ENCODE results near the gene METTL25. TPM values are rescaled to one million over a fixed set of nuclear protein-coding genes. Genes with fewer than 3 reads are reported as not detected.

Gene METTL25
- total and polyA plus RNA-seq, 10 of the 15 experiments (the other 5 are each of a cell fraction or from before 2014, with no cell fraction given), result 5.6 to 11.3 (median 8.0) TPM

- TF ChIP-seq ZBTB11 (CRISPR knock-in tag; IDR thresholded peaks at IDR 0.05) (no peak), TCF7 (IDR thresholded peaks at IDR 0.05; ENCODE audit: borderline replicate concordance) (no peak), SMAD5 (IDR thresholded peaks at IDR 0.05; ENCODE audit: low read depth) (no peak)
Observed at GRCh38 chr12:82437744-82438143, 79.4 kb downstream of the METTL25 start (continued).

- H3K9ac ChIP-seq (ENCODE audit: control insufficient read depth, insufficient read depth, low read length), result no peak overlapping the region
- in situ Hi-C loops (cut with MboI) (no loop called here), intact Hi-C loops (cut with micrococcal nuclease; ENCODE audit: unreplicated experiment) (no loop called here)
- 41% methylated on average over 4 of the region's 4 CpGs for WGBS (ENCODE audit: insufficient coverage, insufficient replicate concordance, low lambda C conversion rate, missing lambda C conversion rate)
- no peaks in the 10 kb centered on the region for H4K20me1 ChIP-seq (ENCODE audit: control insufficient read depth, insufficient read depth)
- 0 out of 2 replicates have a peak overlapping the region, but pooled peaks have one; percentile 7 for H2AFZ ChIP-seq (ENCODE audit: control insufficient read depth, low read depth, low read length)
- H3K9me3 ChIP-seq (replicated peaks; ENCODE audit: control insufficient read depth, insufficient read depth, low read length), result no peaks in the 10 kb centered on the region; the same call in 1 of the 3 replicates
- H3K4me3 ChIP-seq, result no peak overlapping the region
- no peaks in the 10 kb centered on the region for H3K4me1 ChIP-seq (ENCODE audit: control insufficient read depth, insufficient read depth, low read length)
- ATAC-seq (peak; percentile 72), FAIRE-seq (peak; percentile 13), DNase-seq (ENCODE audit: low read depth, low spot score) (no peak)
- SMC1A ChIA-PET (ENCODE audit: uncharacterized antibody, unreplicated experiment), result interaction anchor here (0.6 to 1.7 kb wide), 4 partner anchors 13 to 213 kb away, joined by 3 to 5 read pairs (median 4); no protein-coding TSS in a partner anchor
- no peaks in the 10 kb centered on the region for H3K27me3 ChIP-seq (replicated peaks in 1 of 2; ENCODE audit: control insufficient read depth in 2 of 2, insufficient read depth in 2 of 2, low read length in 1 of 2)
- POLR2A ChIA-PET, result interaction anchor here (1.5 kb wide), 1 partner anchor 10 kb away, joined by 3 read pairs; no protein-coding TSS in a partner anchor
- no TSS peak for BruUV-seq (replicated peaks)
- CTCF ChIA-PET, result interaction anchor here (0.7 to 2.1 kb wide), 3 partner anchors 80 to 674 kb away, joined by 3 to 8 read pairs (median 3); partner anchors contain the start of genes CCDC59, METTL25 and TMTC2
- no peaks in the 10 kb centered on the region for H3K79me2 ChIP-seq (ENCODE audit: control insufficient read depth, insufficient read depth, low read length)
- RAD21 ChIA-PET (ENCODE audit: unreplicated experiment), result interaction anchor here (1.0 to 1.1 kb wide), 2 partner anchors 41 to 53 kb away, joined by 3 read pairs; no protein-coding TSS in a partner anchor
- peak overlapping the region; percentile 18; the same call in 1 of the 2 replicates for H3K27ac ChIP-seq (ENCODE audit: control insufficient read depth, insufficient read depth)
- H3K36me3 ChIP-seq (ENCODE audit: control insufficient read depth in 2 of 2, insufficient read depth in 2 of 2, low read length in 1 of 2), result no peaks in the 10 kb centered on the region; a peak in 1 of 4 replicates
- no peak overlapping the region; the same call in 1 of the 2 replicates for H3K4me2 ChIP-seq (ENCODE audit: control insufficient read depth, insufficient read depth)
- TF ChIP-seq IRF3 (IDR thresholded peaks at IDR 0.05) (no peak), TCF12 (IDR thresholded peaks at IDR 0.05; ENCODE audit: low read depth, low read length) (no peak), RELA (IDR thresholded peaks at IDR 0.05; ENCODE audit: borderline replicate concordance, partially characterized antibody) (no peak), NFYA (IDR thresholded peaks at IDR 0.05; ENCODE audit: borderline replicate concordance, low read depth, low read length) (no peak), USF1 (IDR thresholded peaks at IDR 0.05; ENCODE audit: borderline replicate concordance, extremely low read length, insufficient read depth, low read depth, low read length) (no peak), PAX5 (IDR thresholded peaks at IDR 0.05; ENCODE audit: borderline replicate concordance, low read depth, low read length) (no peak), HDAC6 (IDR thresholded peaks at IDR 0.05; ENCODE audit: unreplicated experiment) (no peak), POLR2AphosphoS5 (IDR thresholded peaks at IDR 0.05; ENCODE audit: low read length) (no peak), SREBF2 (IDR thresholded peaks at IDR 0.05; ENCODE audit: low read length) (no peak), FOXK2 (IDR thresholded peaks at IDR 0.05) (no peak), NKRF (conservative IDR thresholded peaks at IDR 0.05) (no peak), ZNF217 (IDR thresholded peaks at IDR 0.05) (no peak), CREB1 (IDR thresholded peaks at IDR 0.05; ENCODE audit: low read depth) (peak; percentile 60; the same call in 1 of the 2 replicates)
Observed at GRCh38 chr12:82438356-82438755, 80.0 kb downstream of the METTL25 start.

Measured in GM12878 (cell line).